HT-29 (cell line): ENCODE data around the gene TM2D1. TPM values are rescaled to one million over a fixed set of nuclear protein-coding genes. Genes with fewer than 3 reads are reported as not detected.
A peak's percentile ranks its signal among the peaks of the same experiment; 100 is the strongest.
"Not testable (repeated sequence)": the region's sequence is repeated elsewhere in the genome, so short reads cannot be mapped to it uniquely, and the experiment has no call there.

Source experiments
- DNase-seq: peaks from one replicate; pipeline ENCODE4 v3.0.0-alpha.2; 2015; ENCODE audit warnings: low spot score
- total RNA-seq: library from RNA; depleted of rRNA; stranded (reverse); fragments of >200 nt; shearing (Covaris generic); gene quantifications from 2 replicates; pipeline ENCODE4 v1.2.3, GENCODE V29; 2014

TM2D1 gene
- total RNA-seq, 1 experiment from 2014 or later: 27.2 TPM

- DNase-seq: not testable (repeated sequence)
Measured at GRCh38 chr1:61718996-61719663, 5.8 kb downstream of the TM2D1 start.

GRCh38 chr1:61711969-61712368, 13.0 kb downstream of the TM2D1 start:
- DNase-seq: no peak

- not testable (repeated sequence) for DNase-seq
Measured at GRCh38 chr1:61711257-61711656, 13.7 kb downstream of the TM2D1 start.

GRCh38 chr1:61709908-61710289, 15.0 kb downstream of the TM2D1 start:
- DNase-seq: no peak

DNA sequence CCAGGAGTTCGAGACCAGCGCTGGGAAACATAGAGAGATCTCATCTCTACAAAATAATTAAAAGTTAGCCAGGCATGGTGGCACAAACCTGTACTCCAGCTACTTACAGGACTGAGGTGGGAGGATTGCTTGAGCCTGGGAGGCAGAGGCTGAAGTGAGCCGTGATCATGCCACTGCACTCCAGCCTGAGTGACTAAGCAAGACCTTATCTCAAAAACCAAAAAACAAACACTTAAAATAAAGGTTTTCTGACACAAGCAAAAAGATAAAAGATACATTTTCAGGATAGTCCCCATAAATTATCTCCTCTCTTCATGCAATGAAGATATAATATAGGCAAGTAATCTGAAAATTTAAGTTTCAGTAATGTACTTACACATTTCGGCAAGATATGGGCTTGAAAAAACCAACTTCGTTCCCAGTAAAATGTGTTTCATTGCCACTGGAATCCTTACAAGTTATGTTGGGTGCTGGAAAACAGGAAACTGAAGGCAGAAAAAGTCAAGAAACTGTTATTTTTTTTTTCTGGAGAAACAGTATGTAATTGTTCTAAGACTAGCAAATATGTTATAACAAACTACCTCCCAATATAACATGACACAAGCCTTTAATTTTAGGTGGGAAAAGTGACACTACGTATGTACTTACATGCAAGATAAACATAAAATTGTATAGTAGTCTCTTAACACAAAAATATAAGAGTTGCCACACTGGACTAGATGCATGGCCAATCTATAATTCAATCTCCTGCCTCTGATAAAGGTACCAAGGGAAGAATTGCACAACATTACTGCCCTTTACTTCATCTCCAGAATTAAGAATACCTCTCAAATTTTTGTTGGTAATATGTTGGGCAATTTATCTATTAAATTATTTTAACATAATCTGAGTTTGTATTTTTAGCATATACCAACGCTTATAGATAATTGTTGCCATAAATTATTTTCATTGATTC, 15.7 kb downstream of the TM2D1 start:
- no peak for DNase-seq

DNA sequence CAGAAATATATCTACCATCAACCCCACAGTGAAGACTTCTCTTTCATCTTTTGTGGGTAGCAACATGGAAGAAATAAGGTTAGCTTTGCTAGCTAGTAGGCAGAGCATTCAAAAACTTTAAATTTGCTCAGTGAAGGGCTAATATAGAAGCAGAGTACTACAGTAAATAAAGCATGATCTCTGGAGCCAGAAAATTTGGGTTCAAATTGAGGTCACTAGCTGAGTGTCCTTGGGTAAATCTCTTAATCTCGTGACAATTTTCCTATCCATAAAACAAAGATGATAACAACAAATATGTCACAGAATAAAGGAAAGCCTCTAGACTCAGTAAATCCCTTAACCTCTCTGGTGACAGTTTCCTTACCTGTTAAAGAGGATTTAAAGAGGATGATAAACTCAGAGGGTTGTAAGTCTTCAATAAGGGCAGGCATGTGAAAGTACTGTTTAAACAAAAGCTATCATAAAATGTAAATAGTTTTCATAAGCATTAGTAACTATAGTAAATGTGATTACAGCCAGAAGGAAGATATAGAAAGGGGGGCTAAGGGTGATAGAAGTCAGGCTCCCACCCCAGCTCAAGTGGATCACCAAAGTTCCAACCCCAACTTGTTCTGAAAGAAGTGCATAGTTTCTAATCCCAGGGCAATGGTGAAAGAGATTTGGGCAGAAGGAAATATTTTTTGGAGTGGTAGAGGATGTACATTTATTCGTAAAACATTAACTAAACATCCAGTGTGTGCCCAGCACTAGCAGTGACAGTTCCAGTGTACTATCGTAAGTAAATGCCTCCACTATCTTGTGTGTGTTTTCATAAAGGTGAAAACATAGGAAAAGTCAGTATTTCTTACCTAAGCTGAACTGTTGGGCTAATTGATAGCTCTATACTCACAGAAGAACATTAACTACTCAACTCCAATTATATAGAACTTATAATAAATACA, 24.8 kb downstream of the TM2D1 start:
- no peak for DNase-seq

GRCh38 chr1:61692155-61692800, 32.7 kb downstream of the TM2D1 start:
- peak; percentile 21 for DNase-seq

- DNase-seq: no peak
Measured at GRCh38 chr1:61687901-61688300, 37.0 kb downstream of the TM2D1 start.

DNA sequence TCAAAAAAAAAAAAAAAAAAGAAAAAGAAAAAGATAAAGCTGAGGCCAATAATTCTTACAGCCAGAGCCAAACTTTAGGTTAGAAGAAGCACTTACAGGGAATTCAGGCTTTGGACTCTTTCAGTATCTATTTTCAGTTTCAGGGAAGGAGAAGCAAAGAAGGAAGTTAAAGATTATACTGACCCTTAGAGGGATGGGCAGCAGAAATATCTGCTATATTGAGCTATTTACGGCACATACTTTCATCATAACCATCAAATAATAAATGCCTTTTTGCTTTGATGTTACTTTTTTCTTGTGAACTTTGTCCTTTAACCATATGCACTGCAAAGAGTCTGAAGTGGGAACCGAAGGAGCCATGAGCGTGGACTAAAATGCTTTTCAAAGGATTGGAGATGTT, 42.0 kb downstream of the TM2D1 start:
- no peak for DNase-seq

DNA sequence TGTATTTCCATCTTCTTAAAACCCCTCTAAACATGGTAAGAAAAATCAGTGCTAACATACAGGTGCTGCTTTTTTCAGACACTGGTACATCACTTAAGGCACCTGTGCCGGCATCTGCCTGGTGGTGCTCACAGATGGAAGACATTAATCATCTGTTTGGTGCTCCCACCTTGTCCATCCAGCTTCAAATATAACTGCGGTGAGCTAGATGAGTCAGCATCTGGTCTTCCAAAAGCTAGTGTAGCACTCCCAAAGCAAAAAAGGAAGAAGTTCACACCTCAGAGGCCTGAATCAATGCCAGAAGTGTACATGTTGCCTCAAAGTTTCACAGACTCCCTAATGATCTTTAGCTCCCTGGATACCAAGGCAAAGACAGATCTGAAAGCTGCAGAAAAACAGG, 44.4 kb downstream of the TM2D1 start:
- DNase-seq: no peak

- DNase-seq: not testable (repeated sequence)
Measured at GRCh38 chr1:61676881-61677280, 48.1 kb downstream of the TM2D1 start.

- DNase-seq: no peak
Measured at GRCh38 chr1:61674221-61674620, 50.7 kb downstream of the TM2D1 start.

- no peak for DNase-seq
Measured at GRCh38 chr1:61672376-61672775, 52.6 kb downstream of the TM2D1 start.

DNA sequence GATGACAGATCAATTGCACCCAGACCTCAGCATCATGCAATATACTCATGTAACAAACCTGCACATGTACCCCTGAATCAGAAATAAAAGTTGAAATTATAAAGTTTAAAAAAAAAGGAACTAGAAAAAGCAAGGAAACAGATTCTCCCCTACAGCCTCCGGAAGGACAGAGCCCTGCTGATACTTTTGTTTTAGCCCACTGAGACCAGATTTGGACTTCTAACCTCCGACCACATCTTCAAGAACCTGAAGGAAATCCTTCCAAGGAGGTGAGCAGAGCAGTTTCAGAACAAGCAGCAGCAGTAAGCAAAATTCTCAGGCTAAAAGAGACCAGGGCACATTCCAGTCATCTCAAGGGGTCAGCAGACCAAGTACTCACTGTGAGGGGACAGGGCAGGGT, 54.5 kb downstream of the TM2D1 start:
- DNase-seq: no peak

DNA sequence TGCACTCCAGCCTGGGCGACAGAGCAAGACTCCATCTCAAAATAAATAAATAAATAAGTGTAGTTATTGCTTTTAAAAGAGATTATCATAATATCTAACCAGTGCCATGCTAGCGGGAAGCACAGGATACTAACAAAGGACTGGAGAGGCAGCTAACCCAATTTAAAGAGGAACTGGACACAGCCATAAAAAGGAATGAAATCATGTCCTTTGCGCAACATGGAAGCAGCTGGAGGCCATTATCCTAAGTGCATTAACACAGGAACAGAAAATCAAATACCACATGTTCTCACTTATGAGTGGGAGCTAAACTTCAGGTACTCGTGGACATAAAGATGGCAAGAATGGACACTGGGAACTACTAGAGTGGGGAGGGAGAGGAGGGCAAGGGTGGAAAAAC, 54.9 kb downstream of the TM2D1 start:
- no peak for DNase-seq

DNA sequence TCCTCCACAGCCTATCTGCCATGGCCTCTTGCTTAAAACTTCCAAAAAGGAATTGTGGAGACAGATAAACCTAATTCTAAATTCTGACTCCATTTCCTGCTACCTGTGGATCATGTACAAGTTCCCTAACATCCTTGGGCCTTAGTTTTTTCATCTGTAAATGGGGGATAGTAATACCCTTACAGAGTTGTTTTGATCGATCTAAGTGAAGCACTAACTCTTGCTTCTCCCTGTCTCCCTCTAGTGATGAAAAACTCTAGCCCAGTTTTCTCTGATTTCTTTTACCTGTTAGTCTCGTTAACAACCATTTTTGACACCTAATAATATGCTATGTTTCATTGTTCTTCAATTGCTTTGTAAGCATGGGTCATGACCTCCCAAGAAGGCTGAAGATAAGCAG, 65.9 kb downstream of the TM2D1 start:
- DNase-seq: no peak

GRCh38 chr1:61655453-61655852, 69.5 kb downstream of the TM2D1 start:
- DNase-seq: no peak

DNA sequence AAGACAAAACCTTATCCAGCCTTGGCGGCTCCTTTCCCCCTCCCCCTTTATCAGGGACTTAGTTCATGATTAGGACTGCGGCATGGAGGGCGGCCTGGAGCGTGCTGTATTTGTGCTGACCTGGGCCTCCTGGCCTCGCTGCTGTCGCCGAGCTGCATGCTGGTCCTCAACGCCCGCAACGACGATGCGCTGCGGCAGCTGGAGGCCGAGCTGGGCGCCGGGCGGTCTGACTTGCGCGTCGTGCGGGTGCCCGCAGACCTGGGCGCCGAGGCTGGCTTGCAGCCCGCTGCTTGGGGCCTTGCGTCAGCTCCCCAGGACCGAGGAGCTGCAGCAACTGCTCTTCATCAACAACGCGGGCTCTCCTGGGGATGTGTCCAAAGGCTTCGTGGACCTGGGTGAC, 70.9 kb downstream of the TM2D1 start:
- DNase-seq: no peak

DNA sequence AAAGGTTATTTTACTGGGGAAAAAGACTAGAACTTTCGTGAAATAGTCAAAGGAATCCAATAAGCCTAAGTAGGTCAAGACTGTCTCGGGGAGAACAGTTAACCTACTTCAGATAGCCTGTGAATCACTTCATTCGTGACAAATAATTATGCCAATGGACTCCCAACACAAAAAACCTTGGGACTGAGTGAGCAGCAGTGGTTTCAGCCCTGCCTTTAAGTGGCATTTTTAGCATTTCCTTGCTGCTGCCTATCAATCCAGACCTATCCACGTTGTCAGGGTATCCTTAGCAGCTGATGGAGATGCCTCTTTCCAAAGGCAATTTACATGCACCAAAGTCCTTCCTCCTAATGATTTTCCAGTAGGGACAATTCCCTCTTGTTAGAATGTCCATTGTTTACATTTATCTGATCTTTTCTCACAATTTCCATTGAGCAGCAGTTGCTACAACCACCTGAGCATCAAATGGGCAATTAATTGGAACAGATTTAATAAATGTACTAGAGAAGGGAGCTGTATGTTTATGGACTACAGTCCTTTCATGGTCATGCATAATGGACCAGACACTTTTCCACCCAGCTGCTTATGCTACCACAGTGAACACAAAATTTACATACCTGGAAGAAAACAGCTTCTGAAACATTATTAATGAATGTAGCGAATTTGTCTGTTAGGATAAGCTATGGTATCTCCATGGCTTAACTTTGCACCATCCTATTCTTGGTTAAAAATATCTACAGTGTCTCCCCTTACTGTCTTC, 75.8 kb downstream of the TM2D1 start:
- DNase-seq: no peak

- no peak for DNase-seq
Measured at GRCh38 chr1:61647142-61647541, 77.8 kb downstream of the TM2D1 start.

- no peak for DNase-seq
Measured at GRCh38 chr1:61645476-61645875, 79.5 kb downstream of the TM2D1 start.
